AG04450 (cell line): ENCODE results near the gene TSEN34. TPM values are rescaled to one million over a fixed set of nuclear protein-coding genes. Genes with fewer than 3 reads are reported as not detected.
"Not testable (repeated sequence)": the region's sequence is repeated elsewhere in the genome, so short reads cannot be mapped to it uniquely, and the experiment has no call there.

Experiments used
- CTCF ChIA-PET: fragments of 300-600, 350-600 bp; formaldehyde crosslinking; extraction: SDS; loops from one replicate; lab custom pipeline; 2022; ENCODE audit warnings: antibody characterized with exemption, inconsistent platforms; lab: Charles Lee
- POLR2A ChIA-PET: fragments of 350-600 bp; formaldehyde crosslinking; extraction: SDS; loops from one replicate; lab custom pipeline; 2021; ENCODE audit warnings: antibody characterized with exemption, inconsistent platforms; lab: Yijun Ruan, JAX
- DNase-seq: peaks from one replicate; pipeline ENCODE4 v3.0.0-alpha.2; 2011; ENCODE audit warnings: low read depth, low spot score
- H3K27ac ChIP-seq: one replicate; pipeline ENCODE4 v1.5.1; 2012; ENCODE audit warnings: low read depth, low read length, control low read depth
- H3K27me3 ChIP-seq: one replicate; pipeline ENCODE4 v1.6.0; 2012; ENCODE audit warnings: low read length; ENCODE audit not compliant: control insufficient read depth, insufficient read depth
- H3K4me3 ChIP-seq: 2 replicates; pipeline ENCODE4 v1.5.1; 2011; ENCODE audit warnings: mild to moderate bottlenecking, low read depth, low read length, control low read depth
- H3K9me3 ChIP-seq: 2 replicates; pipeline ENCODE4 v1.5.1; 2012; ENCODE audit warnings: low read length; ENCODE audit not compliant: control insufficient read depth, insufficient read depth
- polyA plus RNA-seq: library from polyadenylated mRNA; depleted of rRNA; stranded (reverse); fragments of >200 nt; gene quantifications from 2 replicates; pipeline ENCODE4 v1.2.3, GENCODE V29; 2011
- TF ChIP-seq, protein P1 (sequence below): IDR thresholded peaks from 2 replicates; pipeline ENCODE4 v1.5.1; 2011; ENCODE audit warnings: low read depth, low read length, control low read depth, inconsistent platforms

Gene TSEN34
- polyA plus RNA-seq, 1 experiment: 32.4 TPM

- H3K27me3 ChIP-seq: peaks cover 24% of the 10 kb centered on the region
- ChIA-PET POLR2A (interaction anchor here (0.7 kb wide), 1 partner anchor 56 kb away, joined by 4 read pairs; no protein-coding TSS in a partner anchor), CTCF (no interaction called here)
- no peak overlapping the region for H3K4me3 ChIP-seq
- DNase-seq: no peak
- TF ChIP-seq, protein P1, sequence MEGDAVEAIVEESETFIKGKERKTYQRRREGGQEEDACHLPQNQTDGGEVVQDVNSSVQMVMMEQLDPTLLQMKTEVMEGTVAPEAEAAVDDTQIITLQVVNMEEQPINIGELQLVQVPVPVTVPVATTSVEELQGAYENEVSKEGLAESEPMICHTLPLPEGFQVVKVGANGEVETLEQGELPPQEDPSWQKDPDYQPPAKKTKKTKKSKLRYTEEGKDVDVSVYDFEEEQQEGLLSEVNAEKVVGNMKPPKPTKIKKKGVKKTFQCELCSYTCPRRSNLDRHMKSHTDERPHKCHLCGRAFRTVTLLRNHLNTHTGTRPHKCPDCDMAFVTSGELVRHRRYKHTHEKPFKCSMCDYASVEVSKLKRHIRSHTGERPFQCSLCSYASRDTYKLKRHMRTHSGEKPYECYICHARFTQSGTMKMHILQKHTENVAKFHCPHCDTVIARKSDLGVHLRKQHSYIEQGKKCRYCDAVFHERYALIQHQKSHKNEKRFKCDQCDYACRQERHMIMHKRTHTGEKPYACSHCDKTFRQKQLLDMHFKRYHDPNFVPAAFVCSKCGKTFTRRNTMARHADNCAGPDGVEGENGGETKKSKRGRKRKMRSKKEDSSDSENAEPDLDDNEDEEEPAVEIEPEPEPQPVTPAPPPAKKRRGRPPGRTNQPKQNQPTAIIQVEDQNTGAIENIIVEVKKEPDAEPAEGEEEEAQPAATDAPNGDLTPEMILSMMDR: no peak
- no peak overlapping the region for H3K27ac ChIP-seq
- H3K9me3 ChIP-seq: no peaks in the 10 kb centered on the region
Observed at GRCh38 chr19:54229146-54229545, 38.0 kb downstream of the TSEN34 start.

- CTCF ChIA-PET: interaction anchor here (0.7 kb wide), 1 partner anchor 230 kb away, joined by 3 read pairs; no protein-coding TSS in a partner anchor
- no peak for DNase-seq
- POLR2A ChIA-PET: interaction anchor here (0.7 kb wide), 1 partner anchor 57 kb away, joined by 4 read pairs; no protein-coding TSS in a partner anchor
Observed at GRCh38 chr19:54230031-54230430, 38.9 kb downstream of the TSEN34 start.

DNA sequence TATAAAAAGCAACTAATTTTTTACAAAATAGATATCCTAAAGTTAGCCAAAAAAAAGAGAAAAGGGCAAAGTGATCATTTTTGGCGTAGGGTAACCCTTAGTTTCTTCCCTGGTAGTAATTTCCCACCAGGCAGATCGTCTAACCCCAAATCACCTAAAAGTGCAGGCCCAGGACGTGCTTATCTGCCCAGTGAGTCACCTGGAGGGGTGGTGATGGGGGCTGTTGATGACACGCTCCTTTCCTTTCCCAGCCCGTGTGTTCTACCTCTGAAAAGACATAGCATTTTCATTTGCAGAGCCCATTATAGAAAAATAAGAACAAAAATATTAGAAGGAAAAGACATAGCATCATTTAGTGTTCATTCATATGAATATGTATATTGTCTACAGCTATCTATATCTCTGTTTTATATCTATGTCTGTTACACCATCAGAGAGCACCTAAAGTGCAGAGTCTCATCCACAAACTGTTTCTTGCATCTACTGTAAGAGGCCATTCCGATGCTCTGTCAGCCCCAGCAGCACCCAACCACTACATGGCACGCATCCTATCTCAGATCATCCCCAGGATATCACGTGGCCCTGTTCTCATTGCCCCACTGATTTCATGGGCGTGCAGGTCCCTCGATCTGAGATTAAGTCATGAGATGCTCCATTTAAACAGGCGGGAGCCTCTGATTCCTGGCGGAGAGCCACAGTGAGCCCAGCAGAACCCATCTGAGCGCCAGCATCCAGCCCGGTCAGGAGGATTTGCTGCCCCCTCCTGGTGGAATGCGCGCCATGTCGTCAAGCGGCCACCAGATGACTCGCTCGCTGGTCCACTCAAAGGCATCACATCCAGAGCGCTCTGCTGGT lies 40.2 kb downstream of the TSEN34 start:
- peak; percentile 38 for DNase-seq
- CTCF ChIA-PET: interaction anchor here (0.6 to 1.0 kb wide), 5 partner anchors 20 to 114 kb away, joined by 3 to 10 read pairs (median 4); partner anchors contain the start of gene MBOAT7
- H3K27ac ChIP-seq: no peak overlapping the region
- POLR2A ChIA-PET: no interaction called here
- H3K27me3 ChIP-seq: peaks cover 19% of the 10 kb centered on the region
- H3K9me3 ChIP-seq: no peaks in the 10 kb centered on the region
- TF ChIP-seq, protein P1: peak; percentile 94
- H3K4me3 ChIP-seq: no peak overlapping the region

More at GRCh38 chr19:54230031-54230430, 38.9 kb downstream of the TSEN34 start:
- TF ChIP-seq, protein P1: no peak
- Histone ChIP-seq H3K9me3 (no peaks in the 10 kb centered on the region), H3K4me3 (no peak overlapping the region), H3K27ac (no peak overlapping the region), H3K27me3 (peaks cover 24% of the 10 kb centered on the region)

DNA sequence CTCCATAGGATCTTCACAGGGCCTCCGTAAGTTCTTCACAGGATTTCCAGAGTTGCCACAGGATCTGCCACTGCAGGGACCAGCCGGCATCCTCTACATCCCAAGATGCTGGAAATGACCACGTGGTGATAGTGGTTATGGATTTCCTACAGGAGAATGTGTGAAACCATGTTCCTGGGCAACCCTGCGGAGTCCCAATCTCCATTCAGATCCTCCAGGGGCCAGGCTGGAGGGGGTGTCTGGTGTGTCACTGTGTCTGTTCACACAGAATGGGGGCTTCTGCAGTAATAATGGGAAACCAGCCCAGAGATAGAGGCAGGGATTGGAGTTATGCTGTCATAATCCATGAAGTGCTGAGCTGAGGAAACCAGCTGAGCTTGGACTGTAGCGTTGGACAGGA lies 42.8 kb downstream of the TSEN34 start:
- DNase-seq: no peak
- H3K9me3 ChIP-seq: no peaks in the 10 kb centered on the region
- H3K4me3 ChIP-seq: no peak overlapping the region
- no peak overlapping the region for H3K27ac ChIP-seq
- POLR2A ChIA-PET: no interaction called here
- peaks cover 12% of the 10 kb centered on the region for H3K27me3 ChIP-seq
- TF ChIP-seq, protein P1: no peak
- CTCF ChIA-PET: no interaction called here

GRCh38 chr19:54239491-54240371 lies 48.6 kb downstream of the TSEN34 start:
- H3K27ac ChIP-seq, H3K4me3 ChIP-seq, H3K9me3 ChIP-seq, CTCF ChIA-PET, H3K27me3 ChIP-seq, POLR2A ChIA-PET, DNase-seq: not testable (repeated sequence)

DNA sequence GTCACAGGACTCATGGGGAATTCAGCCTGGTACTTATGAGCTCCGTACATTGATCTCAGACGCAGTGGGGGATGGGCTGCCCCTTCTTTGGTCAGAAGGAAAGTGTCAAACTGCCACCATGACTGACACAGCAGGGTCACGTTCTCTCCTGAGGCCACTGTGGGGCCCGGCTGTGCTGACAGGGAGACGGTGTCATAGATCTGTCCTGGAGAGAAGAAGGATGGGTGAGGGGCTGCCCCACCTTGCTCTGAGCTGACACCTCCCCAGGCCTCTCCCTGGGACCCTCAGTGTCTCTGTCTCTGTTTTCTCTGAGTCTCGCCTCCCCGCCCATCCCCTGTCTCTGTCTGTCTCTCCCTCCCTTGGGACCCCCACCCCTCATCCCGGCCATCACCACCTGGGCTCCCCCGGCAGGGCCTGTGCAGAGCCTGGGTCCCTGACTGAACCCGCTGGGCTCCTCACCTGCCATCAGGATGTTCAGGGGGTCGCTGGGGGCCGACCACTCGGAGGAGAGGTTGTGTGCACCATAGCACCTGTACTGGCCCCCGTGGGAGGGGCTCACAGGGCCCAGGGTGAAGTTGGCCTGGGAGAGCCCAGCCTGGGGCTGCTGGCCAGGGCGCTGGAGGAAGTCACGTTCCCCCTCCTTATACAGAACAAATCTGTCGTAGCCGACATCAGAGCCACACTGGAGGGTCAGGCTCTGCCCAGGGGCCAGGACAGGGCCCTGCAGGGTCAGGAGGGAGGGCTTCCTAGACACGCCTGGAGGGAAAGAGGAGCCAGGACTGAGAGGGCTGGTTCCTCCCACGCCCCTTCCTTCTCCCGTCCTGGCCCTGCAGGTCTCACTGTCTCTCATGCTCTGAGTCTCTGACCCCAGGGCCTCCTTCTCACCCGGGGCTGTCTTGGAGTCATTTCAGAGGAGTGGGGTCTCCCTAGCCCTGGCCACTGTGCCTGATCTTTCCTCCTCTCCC lies 49.5 kb downstream of the TSEN34 start:
- POLR2A ChIA-PET, DNase-seq, H3K27me3 ChIP-seq, H3K27ac ChIP-seq, H3K4me3 ChIP-seq, CTCF ChIA-PET, H3K9me3 ChIP-seq: not testable (repeated sequence)

GRCh38 chr19:54242234-54242633 lies 51.1 kb downstream of the TSEN34 start:
- POLR2A ChIA-PET, DNase-seq, CTCF ChIA-PET, H3K27ac ChIP-seq, H3K9me3 ChIP-seq, H3K4me3 ChIP-seq, H3K27me3 ChIP-seq: not testable (repeated sequence)
